HCT116 (cell line): ENCODE measurements around the gene TIMM21. TPM values are rescaled to one million over a fixed set of nuclear protein-coding genes. Genes with fewer than 3 reads are reported as not detected.

Experiments
- ATAC-seq: fragments of 200-7000 bp; cut with Tn5 transposase; 2 replicates; pipeline ENCODE4 v1.9.1; 2020; ENCODE audit warnings: mild to moderate bottlenecking, moderate library complexity
- BruUV-seq: library from RNA; stranded (reverse); fragments of 400-500 nt; replicated peaks from 2 replicates; lab custom pipeline; 2021; lab: Mats Ljungman, UMichigan
- CTCF ChIA-PET: fragments of 300-600 bp; sonication (Branson Sonifier 250); formaldehyde crosslinking; loops from one replicate; lab custom pipeline; 2021; ENCODE audit warnings: antibody characterized with exemption; lab: Charles Lee
- POLR2A ChIA-PET: fragments of 300-600, 350-600 bp; sonication (Branson Sonifier 250); formaldehyde crosslinking; loops from one replicate; lab custom pipeline; 2021; ENCODE audit warnings: antibody characterized with exemption; lab: Charles Lee
- RAD21 ChIA-PET, 2 experiments: fragments of 300-600 bp; sonication (Branson Sonifier 250); formaldehyde crosslinking; loops; one replicate each; lab custom pipeline; 2023; ENCODE audit warnings: low total read pairs in 2 of 2; ENCODE audit not compliant: uncharacterized antibody in 2 of 2, unreplicated experiment in 2 of 2, low non-redundant PET in 1 of 2; lab: Charles Lee
- DNase-seq: peaks from one replicate; pipeline ENCODE4 v3.0.0-alpha.2; 2010; ENCODE audit warnings: low read depth, low spot score
- H2AFZ ChIP-seq: fragments of 200-600 bp; shearing (Covaris generic), sonication (generic); 2 replicates; pipeline ENCODE4 v1.6.1; 2017; ENCODE audit warnings: low read depth, mixed run types, mixed read lengths, antibody characterized with exemption, low read length; ENCODE audit not compliant: poor library complexity, severe bottlenecking
- H3K27ac ChIP-seq: 2 replicates; pipeline ENCODE4 v1.5.1; 2012; ENCODE audit warnings: low read depth, low read length
- H3K27me3 ChIP-seq: fragments of 200-600 bp; sonication (generic); 2 replicates; pipeline ENCODE4 v1.6.1; 2016; ENCODE audit warnings: mixed run types, low read length, mixed read lengths; ENCODE audit not compliant: insufficient read depth
- H3K36me3 ChIP-seq, 2 experiments: fragments of 200-500 bp in 1 of 2; fragments of 200-600 bp in 1 of 2; sonication (Bioruptor generic) in 1 of 2; sonication (generic) in 1 of 2; 2 replicates each; pipeline versions ENCODE4 v1.5.1 to v1.6.1; 2014 to 2016; ENCODE audit warnings: low read length in 2 of 2, inconsistent platforms in 1 of 2, mixed read lengths in 1 of 2, mixed run types in 1 of 2; ENCODE audit not compliant: insufficient read depth in 2 of 2, control insufficient read depth in 1 of 2
- H3K4me1 ChIP-seq, 2 experiments: fragments of 200-600 bp in 1 of 2; sonication (generic) in 1 of 2; 2 replicates each; pipeline versions ENCODE4 v1.5.1 to v1.6.1; 2012 to 2017; ENCODE audit warnings: low read length in 2 of 2, inconsistent platforms in 1 of 2, mild to moderate bottlenecking in 1 of 2, mixed read lengths in 1 of 2, mixed run types in 1 of 2, moderate library complexity in 1 of 2; ENCODE audit not compliant: insufficient read depth in 2 of 2, control insufficient read depth in 1 of 2
- H3K4me2 ChIP-seq: fragments of 200-600 bp; sonication (generic); 2 replicates; pipeline ENCODE4 v1.6.1; 2017; ENCODE audit warnings: mixed run types, low read length, mixed read lengths
- H3K4me3 ChIP-seq, 2 experiments: fragments of 200-600 bp in 1 of 2; sonication (generic) in 1 of 2; replicated peaks in 1 of 2; 2 replicates each; pipeline ENCODE4 v1.5.1; 2011 to 2016; ENCODE audit warnings: low read length in 2 of 2, control low read depth in 1 of 2, low read depth in 1 of 2, mild to moderate bottlenecking in 1 of 2, mixed read lengths in 1 of 2, mixed run types in 1 of 2
- H3K79me2 ChIP-seq: fragments of 200-600 bp; sonication (generic); 2 replicates; pipeline ENCODE4 v1.6.1; 2017; ENCODE audit warnings: mild to moderate bottlenecking, mixed run types, low read length, moderate library complexity, mixed read lengths; ENCODE audit not compliant: insufficient read depth
- H3K9ac ChIP-seq: fragments of 200-600 bp; sonication (generic); 2 replicates; pipeline ENCODE4 v1.6.1; 2016; ENCODE audit warnings: low read length, mixed read lengths
- H3K9me2 ChIP-seq: fragments of 200-600 bp; sonication (generic), shearing (Covaris generic); 2 replicates; pipeline ENCODE4 v1.6.1; 2017; ENCODE audit warnings: mixed run types, mild to moderate bottlenecking, moderate library complexity; ENCODE audit not compliant: insufficient read depth
- H3K9me3 ChIP-seq, 2 experiments: fragments of 200-500 bp in 1 of 2; fragments of 200-600 bp in 1 of 2; sonication (Bioruptor generic) in 1 of 2; sonication (generic) in 1 of 2; 2 replicates each; pipeline ENCODE4 v1.6.1; 2014 to 2017; ENCODE audit warnings: low read length in 2 of 2, mixed read lengths in 2 of 2, inconsistent platforms in 1 of 2, low read depth in 1 of 2, mild to moderate bottlenecking in 1 of 2, mixed run types in 1 of 2, moderate library complexity in 1 of 2; ENCODE audit not compliant: control insufficient read depth in 1 of 2, insufficient read depth in 1 of 2
- H4K20me1 ChIP-seq: fragments of 200-600 bp; sonication (generic), shearing (Covaris generic); 2 replicates; pipeline ENCODE4 v1.6.1; 2017; ENCODE audit warnings: mixed run types, mild to moderate bottlenecking, moderate library complexity; ENCODE audit not compliant: insufficient read depth
- CBX3 ChIP-seq: IDR thresholded peaks from 2 replicates; pipeline ENCODE4 v1.6.1; 2012; ENCODE audit warnings: low read depth
- CEBPB ChIP-seq: IDR thresholded peaks from 2 replicates; pipeline ENCODE4 v1.6.1; 2012; ENCODE audit warnings: low read depth
- EGR1 ChIP-seq: IDR thresholded peaks from 2 replicates; pipeline ENCODE4 v1.6.1; 2012; ENCODE audit warnings: low read depth
- EZH2 ChIP-seq: fragments of 200-600 bp; sonication (generic); IDR thresholded peaks from 2 replicates; pipeline ENCODE4 v1.6.1; 2017; ENCODE audit warnings: antibody characterized with exemption, mixed run types
- EZH2phosphoT487 ChIP-seq: fragments of 200-600 bp; IDR thresholded peaks from 2 replicates; pipeline ENCODE4 v1.6.1; 2018; ENCODE audit warnings: antibody characterized with exemption, borderline replicate concordance
- FOSL1 ChIP-seq: IDR thresholded peaks from 2 replicates; pipeline ENCODE4 v1.6.1; 2012; ENCODE audit warnings: low read depth
- JUND ChIP-seq: IDR thresholded peaks from 2 replicates; pipeline ENCODE4 v1.6.1; 2012
- SIN3A ChIP-seq: IDR thresholded peaks from 2 replicates; pipeline ENCODE4 v1.6.1; 2012; ENCODE audit warnings: low read depth
- SP1 ChIP-seq: IDR thresholded peaks from 2 replicates; pipeline ENCODE4 v1.6.1; 2012; ENCODE audit warnings: low read depth
- SRF ChIP-seq: IDR thresholded peaks from 2 replicates; pipeline ENCODE4 v1.6.1; 2012; ENCODE audit warnings: low read depth
- TCF7L2 ChIP-seq: IDR thresholded peaks from 2 replicates; pipeline ENCODE4 v1.7.0; 2011; ENCODE audit warnings: borderline replicate concordance, inconsistent platforms; ENCODE audit not compliant: insufficient read depth, insufficient read length; ENCODE audit errors: extremely low read depth
- YY1 ChIP-seq: IDR thresholded peaks from 2 replicates; pipeline ENCODE4 v1.6.1; 2011; ENCODE audit warnings: low read length, low read depth, moderate library complexity, mild to moderate bottlenecking; ENCODE audit not compliant: insufficient replicate concordance; ENCODE audit errors: extremely low read depth
- ZFX ChIP-seq: fragments of 450-650 bp; IDR thresholded peaks from 2 replicates; pipeline ENCODE4 v1.6.1; 2017
- ZNF274 ChIP-seq: fragments of 200-500 bp; sonication (Bioruptor generic); IDR thresholded peaks from 2 replicates; pipeline ENCODE4 v1.6.1; 2014; ENCODE audit warnings: mild to moderate bottlenecking, low read depth, low read length, inconsistent platforms
- intact Hi-C: fragments of 100-400 bp; cut with micrococcal nuclease; formaldehyde crosslinking; loops from 2 replicates; pipeline ENCODE4 v1.10.0; 2022
- total RNA-seq: library from RNA; stranded (reverse); gene quantifications from one replicate; pipeline ENCODE4 v1.2.1, GENCODE V29; 2021; ENCODE audit not compliant: unreplicated experiment
- TF ChIP-seq, protein P1 (sequence below), 3 experiments: fragments of 200-600 bp in 1 of 3; sonication (generic) in 1 of 3; IDR thresholded peaks in 2 of 3; conservative IDR thresholded peaks in 1 of 3; 2 replicates each; pipeline ENCODE4 v1.5.1; 2012 to 2017; ENCODE audit warnings: low read depth in 2 of 3, low read length in 2 of 3, antibody characterized with exemption in 1 of 3, borderline replicate concordance in 1 of 3, control low read depth in 1 of 3, mild to moderate bottlenecking in 1 of 3, mixed read lengths in 1 of 3, mixed run types in 1 of 3, moderate library complexity in 1 of 3; ENCODE audit not compliant: insufficient read depth in 1 of 3
- TF ChIP-seq, protein P2 (sequence below): IDR thresholded peaks from 2 replicates; pipeline ENCODE4 v1.6.1; 2012
- TF ChIP-seq, protein P3 (sequence below): IDR thresholded peaks from 2 replicates; pipeline ENCODE4 v1.6.1; 2011; ENCODE audit warnings: mild to moderate bottlenecking, low read length, moderate library complexity; ENCODE audit not compliant: insufficient replicate concordance; ENCODE audit errors: extremely low read depth

Gene TIMM21
- total RNA-seq, 1 experiment from 2014 or later, result 33.3 TPM

DNA sequence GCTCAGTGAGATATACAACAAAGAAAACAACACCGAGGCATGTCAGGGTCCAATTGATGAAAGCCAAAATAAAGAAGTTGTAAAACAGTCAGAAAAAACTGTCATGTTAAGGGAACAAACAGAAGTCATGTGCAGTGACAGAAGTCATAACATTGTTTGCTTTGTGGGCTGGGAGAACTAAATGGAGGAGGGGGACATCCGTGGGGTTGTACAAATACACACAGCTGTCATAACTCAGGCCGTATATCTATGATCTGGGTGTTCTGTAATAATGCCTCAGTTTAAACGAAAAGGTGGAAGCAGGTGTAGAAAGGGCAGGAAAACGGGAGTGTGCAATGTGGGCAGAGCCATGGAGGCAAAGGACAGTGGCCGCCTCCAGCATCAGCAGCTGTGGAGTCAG is 27.3 kb downstream of the TIMM21 start:
- POLR2A ChIA-PET, result no interaction called here
- no peak for TF ChIP-seq CBX3
- no peak for TF ChIP-seq TCF7L2
- TF ChIP-seq EZH2phosphoT487, result no peak
- TF ChIP-seq EGR1, result no peak
- TF ChIP-seq FOSL1, result no peak
- no peak for TF ChIP-seq JUND
- no peak for TF ChIP-seq ZNF274
- TF ChIP-seq SIN3A, result no peak
- TF ChIP-seq SP1, result no peak
- no peak for TF ChIP-seq CEBPB
- no peak for TF ChIP-seq YY1
- no peak for TF ChIP-seq SRF
- TF ChIP-seq, protein P1, sequence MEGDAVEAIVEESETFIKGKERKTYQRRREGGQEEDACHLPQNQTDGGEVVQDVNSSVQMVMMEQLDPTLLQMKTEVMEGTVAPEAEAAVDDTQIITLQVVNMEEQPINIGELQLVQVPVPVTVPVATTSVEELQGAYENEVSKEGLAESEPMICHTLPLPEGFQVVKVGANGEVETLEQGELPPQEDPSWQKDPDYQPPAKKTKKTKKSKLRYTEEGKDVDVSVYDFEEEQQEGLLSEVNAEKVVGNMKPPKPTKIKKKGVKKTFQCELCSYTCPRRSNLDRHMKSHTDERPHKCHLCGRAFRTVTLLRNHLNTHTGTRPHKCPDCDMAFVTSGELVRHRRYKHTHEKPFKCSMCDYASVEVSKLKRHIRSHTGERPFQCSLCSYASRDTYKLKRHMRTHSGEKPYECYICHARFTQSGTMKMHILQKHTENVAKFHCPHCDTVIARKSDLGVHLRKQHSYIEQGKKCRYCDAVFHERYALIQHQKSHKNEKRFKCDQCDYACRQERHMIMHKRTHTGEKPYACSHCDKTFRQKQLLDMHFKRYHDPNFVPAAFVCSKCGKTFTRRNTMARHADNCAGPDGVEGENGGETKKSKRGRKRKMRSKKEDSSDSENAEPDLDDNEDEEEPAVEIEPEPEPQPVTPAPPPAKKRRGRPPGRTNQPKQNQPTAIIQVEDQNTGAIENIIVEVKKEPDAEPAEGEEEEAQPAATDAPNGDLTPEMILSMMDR (IDR thresholded peaks at IDR 0.05 in 2 of 3, conservative IDR thresholded peaks at IDR 0.05 in 1 of 3; ENCODE audit: borderline replicate concordance in 1 of 3, insufficient read depth in 1 of 3, low read depth in 2 of 3, low read length in 2 of 3), result no peak
- TF ChIP-seq, protein P2, sequence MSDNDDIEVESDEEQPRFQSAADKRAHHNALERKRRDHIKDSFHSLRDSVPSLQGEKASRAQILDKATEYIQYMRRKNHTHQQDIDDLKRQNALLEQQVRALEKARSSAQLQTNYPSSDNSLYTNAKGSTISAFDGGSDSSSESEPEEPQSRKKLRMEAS, result no peak
- no peak for TF ChIP-seq EZH2
- TF ChIP-seq, protein P3, sequence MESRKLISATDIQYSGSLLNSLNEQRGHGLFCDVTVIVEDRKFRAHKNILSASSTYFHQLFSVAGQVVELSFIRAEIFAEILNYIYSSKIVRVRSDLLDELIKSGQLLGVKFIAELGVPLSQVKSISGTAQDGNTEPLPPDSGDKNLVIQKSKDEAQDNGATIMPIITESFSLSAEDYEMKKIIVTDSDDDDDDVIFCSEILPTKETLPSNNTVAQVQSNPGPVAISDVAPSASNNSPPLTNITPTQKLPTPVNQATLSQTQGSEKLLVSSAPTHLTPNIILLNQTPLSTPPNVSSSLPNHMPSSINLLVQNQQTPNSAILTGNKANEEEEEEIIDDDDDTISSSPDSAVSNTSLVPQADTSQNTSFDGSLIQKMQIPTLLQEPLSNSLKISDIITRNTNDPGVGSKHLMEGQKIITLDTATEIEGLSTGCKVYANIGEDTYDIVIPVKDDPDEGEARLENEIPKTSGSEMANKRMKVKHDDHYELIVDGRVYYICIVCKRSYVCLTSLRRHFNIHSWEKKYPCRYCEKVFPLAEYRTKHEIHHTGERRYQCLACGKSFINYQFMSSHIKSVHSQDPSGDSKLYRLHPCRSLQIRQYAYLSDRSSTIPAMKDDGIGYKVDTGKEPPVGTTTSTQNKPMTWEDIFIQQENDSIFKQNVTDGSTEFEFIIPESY, result no peak
- no peak for TF ChIP-seq ZFX
- H3K9me3 ChIP-seq, result no peaks in the 10 kb centered on the region
- H3K4me3 ChIP-seq, result no peak overlapping the region
- H3K9me2 ChIP-seq, result no peaks in the 10 kb centered on the region
- no peaks in the 10 kb centered on the region for H3K4me1 ChIP-seq
- RAD21 ChIA-PET, result no interaction called here
- H4K20me1 ChIP-seq, result no peaks in the 10 kb centered on the region
- no peak overlapping the region for H2AFZ ChIP-seq
- H3K9ac ChIP-seq, result no peak overlapping the region
- H3K79me2 ChIP-seq, result no peaks in the 10 kb centered on the region
- BruUV-seq, result no TSS peak
- DNase-seq (no peak), ATAC-seq (no peak)
- peaks cover 41% of the 10 kb centered on the region for H3K27me3 ChIP-seq
- no peak overlapping the region for H3K4me2 ChIP-seq
- H3K27ac ChIP-seq, result no peak overlapping the region
- CTCF ChIA-PET, result no interaction called here
- no peaks in the 10 kb centered on the region for H3K36me3 ChIP-seq
- intact Hi-C loops, result no loop called here
